RWPE2 (cell line): ENCODE data around the gene ZMIZ1.

Experiments
- ATAC-seq: fragments of 200-7000 bp; cut with Tn5 transposase; 3 replicates; pipeline ENCODE4 v1.9.1; 2021; ENCODE audit warnings: low read depth
- DNase-seq: peaks from one replicate; pipeline ENCODE4 v3.0.0-alpha.2; 2020; ENCODE audit warnings: low spot score
- H3K27ac ChIP-seq: fragments of 450-650 bp; 2 replicates; pipeline ENCODE4 v1.5.1; 2017; ENCODE audit warnings: mild to moderate bottlenecking; ENCODE audit not compliant: poor library complexity, severe bottlenecking
- H3K27me3 ChIP-seq: fragments of 250-450 bp; sonication (Bioruptor Pico); 2 replicates; pipeline ENCODE4 v1.5.1; 2021; ENCODE audit warnings: mild to moderate bottlenecking, moderate library complexity; ENCODE audit not compliant: insufficient read depth, poor library complexity, severe bottlenecking
- H3K36me3 ChIP-seq: fragments of 250-450 bp; sonication (Bioruptor Pico); 2 replicates; pipeline ENCODE4 v1.5.1; 2020; ENCODE audit warnings: low read depth, mild to moderate bottlenecking, moderate library complexity
- H3K4me1 ChIP-seq: fragments of 250-450 bp; sonication (Bioruptor Pico); 2 replicates; pipeline ENCODE4 v1.5.1; 2021; ENCODE audit warnings: mild to moderate bottlenecking, moderate library complexity; ENCODE audit not compliant: insufficient read depth, poor library complexity, severe bottlenecking
- H3K4me3 ChIP-seq: fragments of 250-450 bp; sonication (Bioruptor Pico); 2 replicates; pipeline ENCODE4 v1.5.1; 2021; ENCODE audit warnings: mild to moderate bottlenecking, moderate library complexity; ENCODE audit not compliant: severe bottlenecking
- H3K9me3 ChIP-seq: fragments of 250-450 bp; sonication (Bioruptor Pico); 2 replicates; pipeline ENCODE4 v1.5.1; 2021; ENCODE audit warnings: mild to moderate bottlenecking, moderate library complexity; ENCODE audit not compliant: severe bottlenecking
- CTCF ChIP-seq: fragments of 450-650 bp; IDR thresholded peaks from one replicate; pipeline ENCODE4 v1.5.1; 2017; ENCODE audit warnings: mild to moderate bottlenecking, moderate library complexity; ENCODE audit not compliant: poor library complexity, severe bottlenecking

Gene ZMIZ1

DNA sequence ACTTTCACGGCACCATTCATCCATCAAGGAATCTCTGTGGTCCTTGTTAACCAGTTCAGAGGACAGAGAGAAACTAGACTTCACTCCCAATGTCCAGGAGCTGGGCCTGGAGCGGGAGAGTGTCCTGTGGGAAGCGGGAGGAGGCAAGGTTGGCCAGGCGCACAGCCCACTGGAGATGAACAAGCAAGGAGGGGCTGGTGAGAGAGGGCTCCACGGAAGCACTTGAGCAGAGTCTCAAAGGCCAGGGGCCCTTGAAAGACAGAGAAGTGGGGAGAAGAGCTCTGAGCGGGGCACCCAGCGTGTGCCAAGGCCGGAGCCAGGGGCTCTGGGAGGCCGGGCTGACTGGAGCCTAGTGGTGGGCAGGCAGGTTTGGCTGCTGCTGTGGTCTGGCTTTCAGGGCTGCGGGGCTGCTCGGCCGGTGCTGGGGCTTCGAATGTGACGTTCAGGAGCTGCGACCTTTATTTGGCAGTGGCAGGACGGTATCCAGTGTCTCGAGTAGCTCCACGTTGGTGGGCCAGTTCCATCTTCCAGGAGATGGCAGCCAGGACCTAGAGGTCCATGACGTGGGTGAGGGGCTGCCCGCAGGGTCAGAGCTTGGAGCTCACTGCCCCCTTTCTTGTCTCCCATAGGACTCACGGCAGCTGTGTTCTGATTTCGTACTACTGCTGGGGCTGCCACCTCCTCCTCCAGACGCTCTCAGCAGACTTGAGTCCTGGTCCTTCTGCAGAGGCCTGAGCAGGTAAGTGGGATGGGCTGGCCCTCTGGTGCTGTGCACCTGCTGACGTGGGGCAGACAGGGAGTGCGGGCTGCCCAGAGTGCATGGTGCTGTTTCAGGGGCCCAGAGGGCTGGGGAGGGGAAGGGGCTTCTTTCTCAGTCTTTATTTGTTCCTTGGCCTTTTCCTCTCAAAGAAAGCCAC lies 49.8 kb downstream of the ZMIZ1 start:
- TF ChIP-seq CTCF = no peak
- Histone ChIP-seq H3K9me3 (no peaks in the 10 kb centered on the region), H3K4me3 (no peak overlapping the region), H3K4me1 (peaks cover 2% of the 10 kb centered on the region), H3K27me3 (no peaks in the 10 kb centered on the region), H3K27ac (no peak overlapping the region), H3K36me3 (peaks cover 21% of the 10 kb centered on the region)
- no peak for DNase-seq
- ATAC-seq = no peak

DNA sequence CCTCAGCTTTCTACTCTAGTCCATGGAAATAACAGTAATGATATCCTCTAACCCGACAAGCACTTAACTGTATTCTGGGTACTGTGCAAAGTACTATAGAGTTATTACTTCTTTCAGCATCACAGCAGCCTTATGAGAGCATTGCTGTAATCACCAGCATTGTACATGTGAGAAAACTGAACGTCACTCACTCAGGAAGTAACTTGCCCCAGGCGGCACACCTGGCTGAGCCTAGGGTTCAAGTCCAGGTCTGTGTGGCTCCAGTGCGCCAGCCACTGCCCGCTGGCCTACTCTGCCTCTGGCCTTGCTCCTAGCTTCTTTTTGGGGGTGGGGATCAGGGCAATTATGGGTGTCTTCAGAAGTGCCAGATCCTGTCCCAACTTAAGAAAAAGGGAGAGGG lies 50.5 kb downstream of the ZMIZ1 start:
- Histone ChIP-seq H3K4me1 (no peaks in the 10 kb centered on the region), H3K27me3 (no peaks in the 10 kb centered on the region), H3K36me3 (peaks cover 26% of the 10 kb centered on the region), H3K9me3 (no peaks in the 10 kb centered on the region), H3K27ac (no peak overlapping the region), H3K4me3 (no peak overlapping the region)
- no peak for ATAC-seq
- no peak for TF ChIP-seq CTCF
- DNase-seq = no peak

DNA sequence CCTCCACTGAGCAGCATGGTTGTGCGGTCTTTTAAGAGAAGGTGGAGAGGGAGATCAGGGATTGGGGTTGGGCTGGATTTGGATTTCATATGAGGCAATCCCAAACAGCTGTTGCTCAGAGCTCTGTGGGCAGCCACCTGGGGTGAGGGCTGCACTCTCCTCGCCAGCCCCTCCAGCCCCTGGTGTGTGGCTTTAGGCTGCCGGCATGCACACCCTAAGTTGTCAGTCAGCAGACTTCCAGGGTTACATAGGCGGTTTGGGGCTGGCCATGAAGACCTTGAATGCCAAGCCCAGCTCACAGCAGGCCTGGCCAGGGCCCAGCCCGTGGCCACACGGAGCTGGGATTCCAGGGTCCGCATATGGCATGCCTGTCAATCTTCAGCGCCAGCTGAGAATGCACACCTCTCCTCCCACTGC lies 54.8 kb downstream of the ZMIZ1 start:
- Histone ChIP-seq H3K27me3 (no peaks in the 10 kb centered on the region), H3K4me1 (peaks cover 12% of the 10 kb centered on the region), H3K36me3 (peaks cover 28% of the 10 kb centered on the region), H3K27ac (no peak overlapping the region), H3K4me3 (no peak overlapping the region), H3K9me3 (no peaks in the 10 kb centered on the region)
- ATAC-seq (no peak), DNase-seq (no peak)
- TF ChIP-seq CTCF = no peak

- Histone ChIP-seq H3K27me3 (no peaks in the 10 kb centered on the region), H3K27ac (no peak overlapping the region), H3K36me3 (peaks cover 32% of the 10 kb centered on the region), H3K9me3 (no peaks in the 10 kb centered on the region), H3K4me1 (peaks cover 12% of the 10 kb centered on the region), H3K4me3 (no peak overlapping the region)
- no peak for TF ChIP-seq CTCF
- ATAC-seq = no peak
- DNase-seq = no peak
These were observed 55.3 kb downstream of the ZMIZ1 start for GRCh38 chr10:79124066-79124465.

GRCh38 chr10:79125092-79125491 lies 56.3 kb downstream of the ZMIZ1 start:
- peaks cover 22% of the 10 kb centered on the region for H3K36me3 ChIP-seq
- no peaks in the 10 kb centered on the region for H3K27me3 ChIP-seq
- no peak for TF ChIP-seq CTCF
- no peak for ATAC-seq
- no peak overlapping the region for H3K4me3 ChIP-seq
- H3K27ac ChIP-seq = no peak overlapping the region
- H3K4me1 ChIP-seq = peaks cover 12% of the 10 kb centered on the region
- DNase-seq = no peak
- H3K9me3 ChIP-seq = no peaks in the 10 kb centered on the region
